Erythroblast (primary cell): ENCODE results near the gene RTN3.

Experiments used
- GATA1 ChIP-seq: IDR thresholded peaks from 2 replicates; pipeline ENCODE4 v1.6.1; 2011; ENCODE audit warnings: low read depth, mild to moderate bottlenecking, control low read depth, low read length, moderate library complexity
- POLR2A ChIP-seq: IDR thresholded peaks from 2 replicates; pipeline ENCODE4 v1.6.1; 2011; ENCODE audit warnings: mild to moderate bottlenecking, low read length

DNA sequence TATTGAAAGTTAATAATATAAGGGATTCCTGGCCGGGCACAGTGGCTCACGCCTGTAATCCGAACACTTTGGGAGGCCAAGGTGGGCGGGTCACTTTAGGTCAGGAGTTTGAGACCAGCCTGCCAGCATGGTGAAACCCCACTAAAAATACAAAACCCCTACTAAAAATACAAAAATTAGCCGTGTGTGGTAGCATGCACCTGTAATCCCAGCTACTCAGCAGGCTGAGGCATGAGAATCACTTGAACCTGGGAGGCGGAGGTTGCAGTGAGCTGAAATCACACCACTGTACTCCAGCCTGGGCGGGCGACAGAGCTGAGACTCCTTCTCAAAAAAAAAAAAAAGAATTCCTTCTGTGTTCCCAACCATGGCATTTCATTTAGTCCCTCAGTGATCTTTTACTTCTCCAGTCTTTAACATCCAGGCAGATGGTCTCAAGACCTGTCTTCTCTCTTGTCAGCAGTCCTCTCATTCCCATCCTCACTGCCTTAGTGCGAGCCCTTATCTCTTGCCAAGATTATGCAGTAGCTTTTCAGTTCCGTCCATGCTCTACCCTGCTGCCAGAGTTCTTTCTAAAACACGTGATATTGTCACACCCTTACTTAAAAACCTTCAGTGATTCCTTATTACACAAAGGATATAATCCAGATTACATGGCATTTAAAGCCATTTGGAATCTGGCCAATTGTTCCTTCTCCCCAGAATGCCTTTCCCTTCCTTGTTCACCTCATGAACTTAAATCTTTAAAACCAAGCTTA, 17.9 kb downstream of the RTN3 start:
- TF ChIP-seq POLR2A (no peak), GATA1 (no peak)
